Fibroblast of pulmonary artery (primary cell): ENCODE data around the gene LHX4.

Experiments used
- DNase-seq: peaks from one replicate; pipeline ENCODE4 v3.0.0-alpha.2; 2010; ENCODE audit warnings: low read depth
- H3K4me3 ChIP-seq: replicated peaks from 2 replicates; pipeline ENCODE4 v1.5.1; 2011; ENCODE audit warnings: low read depth, mild to moderate bottlenecking, control low read depth, low read length, moderate library complexity
- TF ChIP-seq, protein P1 (sequence below): IDR thresholded peaks from 2 replicates; pipeline ENCODE4 v1.5.1; 2011; ENCODE audit warnings: mild to moderate bottlenecking, control low read depth, low read length, inconsistent platforms; ENCODE audit errors: missing control alignments

The LHX4 gene

DNA sequence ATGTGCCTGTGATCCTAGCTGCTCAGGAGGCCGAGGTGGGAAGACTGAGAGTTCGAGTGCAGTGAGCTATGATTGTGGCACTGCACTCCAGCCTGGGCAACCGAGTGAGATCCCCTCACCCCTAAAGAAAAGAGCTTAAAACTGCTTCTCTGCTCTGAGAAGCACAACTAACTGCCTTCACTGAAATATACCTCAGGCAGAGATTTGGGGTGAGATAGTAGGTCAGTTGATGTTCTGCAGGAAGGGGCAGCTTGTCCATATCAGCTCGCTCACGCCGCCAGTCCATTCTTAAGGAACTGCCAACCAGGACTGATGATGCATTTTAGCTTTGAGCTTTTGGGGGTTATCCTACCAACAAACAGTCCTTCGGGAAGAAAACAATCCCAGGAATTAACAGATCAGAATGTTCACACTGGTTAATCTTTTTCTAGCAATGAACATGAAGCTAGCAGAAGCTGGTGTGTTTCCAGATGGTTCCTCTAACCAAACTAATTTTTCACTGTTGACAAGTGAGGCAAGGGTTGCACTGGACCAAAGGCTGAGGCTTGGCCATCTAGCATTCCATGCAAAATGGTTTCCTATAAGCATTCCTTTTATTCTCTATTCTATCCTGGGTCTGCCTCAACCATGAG is 31.6 kb downstream of the LHX4 start:
- DNase-seq: no peak
- TF ChIP-seq, protein P1, sequence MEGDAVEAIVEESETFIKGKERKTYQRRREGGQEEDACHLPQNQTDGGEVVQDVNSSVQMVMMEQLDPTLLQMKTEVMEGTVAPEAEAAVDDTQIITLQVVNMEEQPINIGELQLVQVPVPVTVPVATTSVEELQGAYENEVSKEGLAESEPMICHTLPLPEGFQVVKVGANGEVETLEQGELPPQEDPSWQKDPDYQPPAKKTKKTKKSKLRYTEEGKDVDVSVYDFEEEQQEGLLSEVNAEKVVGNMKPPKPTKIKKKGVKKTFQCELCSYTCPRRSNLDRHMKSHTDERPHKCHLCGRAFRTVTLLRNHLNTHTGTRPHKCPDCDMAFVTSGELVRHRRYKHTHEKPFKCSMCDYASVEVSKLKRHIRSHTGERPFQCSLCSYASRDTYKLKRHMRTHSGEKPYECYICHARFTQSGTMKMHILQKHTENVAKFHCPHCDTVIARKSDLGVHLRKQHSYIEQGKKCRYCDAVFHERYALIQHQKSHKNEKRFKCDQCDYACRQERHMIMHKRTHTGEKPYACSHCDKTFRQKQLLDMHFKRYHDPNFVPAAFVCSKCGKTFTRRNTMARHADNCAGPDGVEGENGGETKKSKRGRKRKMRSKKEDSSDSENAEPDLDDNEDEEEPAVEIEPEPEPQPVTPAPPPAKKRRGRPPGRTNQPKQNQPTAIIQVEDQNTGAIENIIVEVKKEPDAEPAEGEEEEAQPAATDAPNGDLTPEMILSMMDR: no peak
- no peak overlapping the region for H3K4me3 ChIP-seq

DNA sequence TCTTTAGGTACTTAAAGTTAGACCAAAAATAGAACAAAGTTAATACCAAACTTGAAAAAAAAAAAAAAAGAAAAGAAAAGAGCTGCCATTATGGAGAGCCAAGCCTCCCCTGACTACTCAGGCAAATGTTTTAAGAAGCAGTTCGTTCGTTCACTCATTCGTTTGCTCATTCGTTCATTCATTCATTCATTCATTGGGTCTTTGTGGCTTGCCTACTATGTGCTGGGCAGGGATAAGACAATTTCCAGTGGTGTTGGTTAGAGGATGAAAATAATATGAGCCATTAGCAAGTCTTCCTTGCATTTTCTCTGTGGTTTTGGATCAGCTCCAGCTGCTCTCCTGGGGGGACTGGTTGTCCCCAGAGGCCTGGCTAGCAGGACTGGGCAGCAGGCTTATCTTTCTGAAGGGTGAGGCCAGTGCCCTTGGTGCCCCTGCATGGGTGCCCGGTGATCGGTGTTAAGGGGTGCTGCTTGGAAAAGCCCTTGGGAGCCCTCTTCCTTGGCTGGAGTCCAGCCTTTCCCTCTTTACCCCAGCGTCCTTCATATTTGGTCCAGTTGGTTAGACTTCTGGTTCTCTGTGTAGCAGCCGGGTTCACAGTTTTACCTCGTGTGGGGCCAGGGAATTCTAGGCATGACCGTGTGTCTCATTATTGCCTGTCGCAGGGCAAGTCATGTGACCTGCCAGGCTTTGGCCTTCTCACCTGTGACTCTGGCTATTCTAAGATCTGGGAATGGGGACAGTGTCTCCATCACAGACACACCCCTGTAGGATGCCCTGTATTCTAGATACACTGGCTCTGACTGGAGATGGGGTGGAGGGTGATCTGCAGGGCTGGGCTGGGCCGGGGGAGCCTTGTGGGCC is 32.8 kb downstream of the LHX4 start:
- no peak overlapping the region for H3K4me3 ChIP-seq
- TF ChIP-seq, protein P1: no peak
- peak; percentile 16 for DNase-seq

DNA sequence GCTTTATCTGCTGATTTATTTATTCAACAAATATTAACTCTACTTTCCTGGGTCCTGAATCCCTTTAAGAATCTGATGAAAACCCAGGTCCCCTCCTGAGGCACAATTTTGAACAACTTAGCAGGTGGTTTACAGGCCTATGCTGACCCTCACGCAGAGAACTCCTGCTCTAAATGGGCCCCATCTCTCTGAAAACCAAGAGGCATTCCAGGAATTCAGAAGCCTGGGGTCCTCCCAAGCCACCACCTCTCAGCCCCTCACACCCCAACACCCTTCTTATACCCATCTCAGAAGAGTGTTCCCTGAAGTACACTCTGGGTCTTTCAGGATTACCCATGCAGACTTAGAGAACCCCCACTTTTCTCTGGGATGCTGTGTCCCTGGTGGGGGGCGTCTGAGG is 34.5 kb downstream of the LHX4 start:
- TF ChIP-seq, protein P1: no peak
- DNase-seq: no peak
- no peak overlapping the region for H3K4me3 ChIP-seq

DNA sequence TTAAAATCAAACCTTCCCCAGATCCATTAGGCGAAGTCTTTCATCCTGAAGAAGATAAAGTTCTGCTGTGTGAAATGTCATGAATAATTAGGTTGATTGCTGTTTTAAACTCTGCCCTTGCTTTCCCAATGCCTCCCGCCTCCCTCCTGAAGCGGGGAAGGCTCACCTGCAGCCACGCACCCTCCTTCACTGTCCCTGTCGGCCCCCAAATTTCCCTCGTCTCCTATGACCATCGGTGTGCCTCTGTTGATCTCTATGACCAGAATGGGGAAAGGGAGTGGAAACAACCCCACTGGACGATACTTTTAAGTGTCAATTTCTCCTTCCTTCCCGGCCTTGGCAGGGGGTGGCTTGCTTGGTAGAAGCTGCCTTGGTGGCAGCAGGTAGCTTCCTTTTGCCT is 35.1 kb downstream of the LHX4 start:
- no peak for DNase-seq
- TF ChIP-seq, protein P1: no peak

DNA sequence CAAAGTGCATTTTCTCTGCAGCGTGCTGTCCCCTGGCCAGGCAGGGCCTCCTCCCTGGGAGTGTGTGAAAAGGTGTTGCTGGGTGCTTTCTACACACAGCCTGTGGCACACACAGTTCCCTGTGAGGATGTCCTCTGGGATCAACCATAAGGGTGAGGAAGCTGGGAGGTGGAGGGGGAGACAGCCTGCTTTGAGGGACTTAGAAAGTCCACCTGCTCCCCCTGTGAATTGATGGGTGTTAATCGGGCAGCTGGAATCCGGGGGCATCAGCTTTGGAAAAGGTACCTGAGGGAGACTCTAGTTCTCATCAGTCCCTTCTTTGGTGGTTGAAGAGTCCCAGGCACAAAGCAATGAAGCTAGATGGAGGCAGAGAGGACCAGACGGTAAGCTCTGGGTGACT is 35.8 kb downstream of the LHX4 start:
- H3K4me3 ChIP-seq: no peak overlapping the region
- TF ChIP-seq, protein P1: no peak
- no peak for DNase-seq

More for the DNA sequence above, 35.1 kb downstream of the LHX4 start:
- no peak overlapping the region for H3K4me3 ChIP-seq

GRCh38 chr1:180266275-180267210 is 36.5 kb downstream of the LHX4 start:
- no peak for DNase-seq
- H3K4me3 ChIP-seq: no peak overlapping the region
- TF ChIP-seq, protein P1: no peak
